IPS-NIHi7 (cell line): Measurements from ENCODE around the gene RPS21.
A peak's percentile ranks its signal among the peaks of the same experiment; 100 is the strongest.

Experiments
- DNase-seq: peaks from one replicate; pipeline ENCODE4 v3.0.0; 2012; ENCODE audit warnings: mixed read lengths; ENCODE audit errors: extremely low spot score

RPS21 gene

DNA sequence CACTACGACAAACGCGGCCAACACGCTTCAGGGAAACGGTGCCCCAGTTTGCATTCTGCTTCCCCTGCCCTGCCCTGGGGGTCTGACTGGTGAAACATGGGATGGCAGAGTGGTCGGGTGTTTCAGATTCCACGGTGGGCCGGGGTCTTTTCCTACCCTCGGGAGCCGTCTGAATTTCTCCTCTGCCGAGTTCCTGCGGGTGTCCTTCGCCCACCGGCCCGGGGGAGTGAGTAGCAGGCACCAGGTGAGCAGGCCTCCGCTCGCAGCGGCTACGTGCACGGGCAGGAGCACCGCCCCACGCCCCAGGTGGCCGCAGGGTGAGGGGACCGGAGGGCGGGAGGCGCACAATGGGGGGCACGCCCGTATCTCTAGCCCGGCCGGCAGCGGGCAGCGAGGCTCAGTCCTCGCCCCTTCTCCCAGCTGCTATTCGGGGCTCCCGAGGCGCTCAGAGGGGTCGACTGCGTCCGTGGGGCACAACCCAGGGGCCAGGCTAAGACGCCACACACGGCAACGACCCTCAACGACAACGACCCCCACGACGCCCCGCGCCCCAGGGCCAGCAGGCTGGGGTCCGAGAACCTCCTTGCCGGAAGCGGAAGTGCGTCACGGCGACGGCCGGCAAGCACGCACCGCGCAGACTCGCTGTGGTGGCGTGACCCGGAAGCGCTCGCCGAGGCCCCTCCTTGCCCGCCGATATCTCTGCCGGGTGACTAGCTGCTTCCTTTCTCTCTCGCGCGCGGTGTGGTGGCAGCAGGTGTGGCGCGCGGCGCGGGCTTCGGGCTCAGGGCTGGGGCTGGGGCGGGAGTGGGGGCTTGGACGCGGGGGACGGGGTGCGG, at the start of gene RPS21:
TSS of gene RPS21 (plus strand) at position 721 of the 836 bp plus-strand sequence. CDS start 236 bp downstream, outside the sequence.
- DNase-seq, result peak; percentile 93

DNA sequence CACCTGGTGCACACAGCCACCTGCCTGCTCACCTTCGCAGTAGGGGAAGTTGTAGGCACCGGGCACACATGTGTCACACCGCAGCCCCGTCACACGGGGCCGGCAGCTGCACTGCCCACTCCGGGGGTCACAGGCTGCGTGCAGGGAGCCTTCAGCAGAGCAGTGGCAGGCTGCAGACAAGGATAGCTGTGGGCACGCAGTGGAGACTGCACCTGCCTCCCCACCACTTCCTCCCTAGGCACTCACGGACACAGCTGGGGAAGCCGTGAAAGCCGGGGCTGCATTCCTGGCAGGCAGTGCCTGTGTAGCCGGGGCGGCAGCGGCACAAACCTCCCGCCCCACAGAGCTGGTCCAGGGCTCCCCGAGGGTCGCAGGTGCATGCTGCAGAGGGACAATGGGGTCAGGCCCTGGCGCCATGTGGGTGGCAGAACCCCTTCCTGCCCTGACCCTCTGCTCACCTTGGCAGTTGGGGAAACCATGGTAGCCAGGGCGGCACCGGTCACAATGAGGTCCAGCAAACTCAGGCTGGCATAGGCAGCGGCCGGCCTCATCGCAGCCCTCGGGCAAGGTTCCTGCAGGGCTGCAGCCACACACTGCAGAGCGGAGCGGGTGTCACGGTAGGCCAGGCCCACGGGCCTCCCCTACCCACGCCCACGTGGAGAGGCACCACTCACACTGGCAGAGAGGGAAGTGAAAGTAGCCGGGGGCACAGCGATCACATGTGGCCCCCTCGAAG, 49.2 kb upstream of the RPS21 start:
- no peak for DNase-seq

DNA sequence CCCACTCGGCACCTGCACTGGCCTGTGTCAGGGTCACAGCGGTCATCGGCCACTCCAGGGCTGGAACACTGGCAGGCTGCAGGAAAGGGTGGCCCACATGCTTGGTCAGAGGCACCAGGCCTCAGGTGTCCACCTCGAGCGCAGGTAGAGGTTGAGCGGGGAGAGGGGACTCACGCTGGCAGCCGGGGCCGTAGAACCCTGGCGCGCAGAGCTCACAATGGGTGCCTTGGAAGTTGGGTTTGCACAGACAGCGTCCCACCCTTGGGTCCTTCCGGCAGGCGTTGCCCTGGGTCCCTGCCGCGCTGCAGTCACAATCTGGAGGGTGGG, 48.6 kb upstream of the RPS21 start:
- no peak for DNase-seq

DNA sequence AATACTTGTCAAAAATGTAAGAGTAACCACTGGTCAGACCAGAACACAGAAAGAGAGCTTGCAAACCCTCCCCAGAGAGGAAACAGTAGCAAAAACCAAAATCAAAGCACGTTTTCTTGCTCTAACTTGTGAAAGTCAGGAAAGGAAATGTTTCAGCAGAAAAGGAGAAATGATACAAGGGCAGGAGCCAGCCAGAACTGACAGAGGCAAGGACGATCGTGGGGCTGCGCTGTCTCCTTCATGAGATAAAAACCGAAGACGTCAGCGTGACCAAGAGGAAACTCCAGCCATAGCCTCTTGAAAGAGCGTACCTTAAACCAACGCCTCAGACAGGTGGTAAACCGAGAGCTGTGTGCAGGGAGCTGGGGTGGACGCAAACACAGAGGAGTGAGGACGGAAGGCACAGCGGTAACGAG, 47.2 kb upstream of the RPS21 start:
- DNase-seq, result no peak

- no peak for DNase-seq
Observed at GRCh38 chr20:62342910-62343309, 44.0 kb upstream of the RPS21 start.

GRCh38 chr20:62344092-62344491, 42.8 kb upstream of the RPS21 start:
- no peak for DNase-seq

DNA sequence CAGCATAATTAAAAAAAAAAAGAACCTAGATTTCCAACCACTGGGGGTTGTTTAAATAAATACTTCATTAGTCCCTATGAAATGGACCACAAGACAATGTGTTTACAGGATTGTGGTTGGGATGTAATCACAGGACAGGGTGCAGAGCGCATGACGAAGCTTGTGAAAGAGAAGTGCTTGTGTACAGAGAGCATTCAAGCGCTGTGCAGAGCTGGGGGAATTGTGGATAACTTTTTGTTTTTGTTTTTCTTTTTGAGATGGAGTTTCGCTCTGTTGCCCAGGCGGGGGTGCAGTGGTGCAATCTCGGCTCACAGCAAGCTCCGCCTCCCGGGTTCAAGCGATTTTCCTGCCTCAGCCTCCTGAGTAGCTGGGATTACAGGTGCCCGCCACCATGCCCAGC, 42.1 kb upstream of the RPS21 start:
- DNase-seq, result no peak

DNA sequence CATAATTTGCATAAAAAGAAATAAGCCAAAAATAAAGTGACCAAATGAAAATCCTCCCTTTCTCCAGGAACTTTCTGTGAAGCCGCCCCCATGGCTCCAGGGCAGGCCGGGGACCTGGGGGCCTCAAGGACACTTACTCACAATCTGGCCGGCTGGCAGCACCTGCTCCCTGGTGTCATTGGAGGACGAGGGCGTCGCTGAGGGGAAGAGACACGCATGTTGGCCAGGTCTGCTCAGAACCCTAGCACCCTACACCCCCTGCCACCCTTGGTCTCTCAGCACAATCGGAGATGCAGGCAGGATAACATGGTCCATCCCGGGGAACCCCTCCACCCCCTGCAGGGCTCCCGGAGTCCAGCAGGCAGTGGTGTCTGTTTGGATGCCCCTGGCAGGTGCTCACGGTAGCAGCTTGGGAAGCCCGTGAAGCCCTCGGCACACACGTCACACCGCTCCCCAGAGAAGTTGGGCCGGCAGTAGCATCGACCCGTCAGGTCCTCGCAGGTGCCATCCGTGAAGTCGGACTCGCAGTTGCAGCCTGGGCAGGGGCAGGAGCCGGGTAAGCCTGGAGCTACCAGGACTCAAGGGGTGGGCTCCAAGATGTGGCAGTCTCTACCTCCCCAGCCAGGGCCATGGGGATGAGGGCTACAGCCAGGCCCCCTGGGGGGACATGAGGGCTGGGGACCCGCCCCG, 41.1 kb upstream of the RPS21 start:
- no peak for DNase-seq

DNA sequence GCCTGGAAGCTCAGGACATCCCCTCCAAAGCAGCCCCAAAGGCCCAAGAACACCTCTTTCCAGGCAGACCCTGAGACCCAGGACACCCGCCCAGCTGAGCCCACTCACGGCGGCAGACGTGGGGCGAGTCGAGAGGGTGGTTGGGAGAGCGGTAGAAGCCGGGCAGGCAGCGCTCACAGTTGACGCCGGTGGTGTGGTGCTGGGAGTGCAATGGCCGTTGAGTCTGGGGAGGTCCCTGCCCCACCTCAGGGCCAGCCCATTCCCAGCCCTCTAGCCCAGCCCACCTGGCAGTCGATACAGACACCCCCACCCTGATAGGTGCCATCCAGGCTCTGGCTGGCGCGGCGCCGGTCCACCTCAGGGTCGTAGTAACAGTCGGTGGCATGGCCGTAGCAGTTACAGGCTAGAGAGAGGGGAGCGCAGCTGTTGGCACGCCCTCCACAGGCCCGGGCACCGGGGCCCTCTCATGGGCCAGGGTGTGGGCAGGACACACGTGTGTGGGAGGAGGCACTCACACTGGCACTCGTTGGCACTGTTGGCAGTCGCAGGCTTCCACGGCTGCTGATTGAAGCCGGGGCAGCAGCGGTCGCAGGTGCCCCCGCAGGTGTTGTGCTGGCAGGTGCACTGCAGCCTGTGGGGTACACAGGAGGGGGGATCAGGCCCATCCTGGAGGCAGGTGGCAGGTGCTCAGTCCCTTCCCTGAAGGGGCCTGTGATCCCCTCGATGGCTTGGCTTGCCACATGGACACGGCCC, 40.3 kb upstream of the RPS21 start:
- DNase-seq, result no peak

DNA sequence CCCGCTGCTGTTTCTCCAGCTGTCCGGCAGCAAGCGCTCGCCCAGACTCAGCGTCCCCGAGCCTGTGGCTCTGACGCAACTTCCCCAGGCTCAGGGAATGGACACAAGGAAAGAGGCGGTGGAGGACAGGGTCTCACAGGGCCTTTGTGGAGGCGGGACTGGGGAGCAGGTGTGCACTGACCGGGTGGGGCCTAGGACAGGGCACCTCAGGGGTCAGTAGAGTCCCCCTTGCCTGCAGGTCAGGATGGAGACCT, 39.8 kb upstream of the RPS21 start:
- DNase-seq, result no peak

DNA sequence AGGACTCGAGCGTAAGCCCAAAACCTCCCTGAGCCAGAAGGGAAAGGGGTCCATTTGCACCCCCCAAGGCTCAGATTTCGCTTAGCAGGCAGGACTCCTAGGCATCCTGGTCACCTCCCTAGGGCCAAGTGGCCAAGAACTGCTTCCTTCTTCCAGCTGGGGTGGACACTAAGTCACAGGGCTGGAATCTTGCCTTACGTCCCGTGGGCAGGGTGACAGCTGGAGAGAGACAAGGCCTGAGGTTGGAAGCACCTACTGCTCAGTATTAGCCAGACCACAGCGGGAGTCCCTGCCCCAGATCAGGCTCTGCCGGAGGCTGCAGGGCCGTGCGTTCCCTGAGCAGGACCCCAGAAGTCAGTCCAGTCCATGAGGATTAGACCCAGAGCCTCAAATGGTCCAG, 39.5 kb upstream of the RPS21 start:
- no peak for DNase-seq

- DNase-seq, result no peak
Observed at GRCh38 chr20:62348604-62349003, 38.3 kb upstream of the RPS21 start.

DNA sequence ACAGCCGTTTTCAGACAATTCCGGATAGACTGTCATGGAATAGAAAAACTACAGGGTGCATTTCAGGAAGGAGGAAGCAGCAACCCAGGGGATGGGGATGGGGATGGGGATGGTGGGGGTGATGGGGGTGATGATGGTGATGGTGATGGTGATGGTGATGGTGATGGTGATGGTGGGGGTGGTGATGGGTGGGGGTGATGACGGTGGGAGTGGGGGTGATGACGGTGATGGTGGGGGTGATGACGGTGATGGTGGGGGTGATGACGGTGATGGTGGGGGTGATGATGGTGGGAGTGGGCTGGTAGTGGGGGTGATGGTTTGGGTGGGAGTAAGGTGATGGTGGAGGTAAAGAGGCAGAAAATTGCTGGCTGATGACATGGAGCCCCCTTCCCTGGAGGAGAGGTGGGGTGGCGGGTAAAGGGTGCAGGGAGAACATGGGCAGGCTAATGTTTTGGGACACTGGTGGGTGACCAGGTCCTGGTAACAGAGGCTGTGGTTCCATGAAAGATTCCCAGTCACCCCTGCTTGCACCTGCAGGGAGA, 37.3 kb upstream of the RPS21 start:
- DNase-seq, result no peak

DNA sequence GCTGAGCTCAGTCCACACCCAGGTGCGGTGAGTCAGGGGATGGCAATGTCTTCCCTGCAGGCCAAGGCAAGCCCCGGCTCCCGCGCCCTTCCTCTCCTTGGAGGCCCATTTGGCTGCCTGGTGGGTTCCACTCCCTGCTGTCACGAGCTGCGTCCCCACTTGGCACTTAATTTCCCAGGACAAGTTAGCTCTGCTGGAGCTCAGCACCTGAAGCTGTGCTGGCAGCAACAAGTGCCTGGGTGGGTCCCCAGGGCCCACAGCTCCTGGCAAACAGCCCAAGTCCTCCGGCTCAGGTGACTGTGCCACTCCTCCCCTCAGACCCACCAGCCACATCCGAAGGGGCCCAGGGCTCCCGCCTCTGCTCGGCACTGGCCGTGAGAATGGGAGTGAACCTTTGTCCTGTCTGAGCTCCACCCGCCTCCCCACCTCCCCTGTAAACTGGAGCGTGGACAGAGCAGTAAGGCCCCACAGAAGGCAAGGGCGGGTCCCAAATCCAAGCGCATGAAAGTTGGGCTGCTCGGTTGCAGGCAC, 36.7 kb upstream of the RPS21 start:
- DNase-seq, result no peak

GRCh38 chr20:62350629-62351422, 36.1 kb upstream of the RPS21 start:
- no peak for DNase-seq

GRCh38 chr20:62351469-62352401, 35.2 kb upstream of the RPS21 start:
- no peak for DNase-seq

DNA sequence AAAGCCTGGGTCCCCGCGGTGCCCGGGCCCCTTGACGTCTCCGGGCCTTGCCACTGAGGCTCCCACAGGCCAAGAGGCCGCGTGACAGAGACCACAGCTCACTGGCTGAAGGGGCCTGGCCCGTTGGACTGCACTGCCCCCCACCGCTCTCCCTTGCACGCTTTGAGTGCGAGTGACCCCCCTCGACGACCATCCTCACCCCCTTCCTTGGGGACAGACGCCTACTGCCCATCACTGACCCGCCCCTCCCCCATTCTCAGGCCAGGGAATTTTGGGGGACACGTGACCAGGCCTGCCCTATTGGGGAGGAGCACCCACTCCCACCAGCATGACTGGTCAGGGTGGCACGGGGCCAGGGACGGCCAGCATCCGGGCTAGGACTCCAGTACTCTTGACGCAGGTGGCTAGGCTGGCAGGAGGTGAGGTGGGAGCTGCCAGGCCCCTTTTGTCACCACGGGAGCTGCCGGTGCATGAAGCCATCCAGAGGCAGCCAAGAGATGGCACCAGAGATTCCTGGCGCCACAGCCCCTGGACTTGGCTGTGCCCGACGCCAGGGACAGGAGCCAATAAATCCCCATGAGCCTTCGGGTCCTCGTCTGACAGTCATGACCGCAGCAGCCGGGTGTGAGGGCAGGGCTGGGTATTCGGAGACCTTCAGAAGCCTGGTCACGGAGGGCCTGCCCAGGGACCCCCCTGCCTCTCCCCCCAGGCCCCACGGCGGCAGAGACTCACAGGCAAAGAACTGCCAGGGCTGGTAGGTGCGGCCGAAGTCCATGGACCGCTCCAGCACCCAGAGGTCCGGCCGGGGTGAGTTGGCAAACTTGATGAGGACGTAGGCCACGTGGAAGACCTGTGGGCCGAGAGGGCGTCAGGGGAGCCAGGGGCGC, 34.3 kb upstream of the RPS21 start:
- no peak for DNase-seq

- DNase-seq, result no peak
Observed at GRCh38 chr20:62353289-62354030, 33.4 kb upstream of the RPS21 start.
